GM21447 (cell line): ENCODE data around the gene STIM2.

Experiments
- ATAC-seq: cut with Tn5 transposase; IDR thresholded peaks from one replicate; pipeline ENCODE4 v1.9.1; 2021; ENCODE audit not compliant: unreplicated experiment

Gene STIM2

DNA sequence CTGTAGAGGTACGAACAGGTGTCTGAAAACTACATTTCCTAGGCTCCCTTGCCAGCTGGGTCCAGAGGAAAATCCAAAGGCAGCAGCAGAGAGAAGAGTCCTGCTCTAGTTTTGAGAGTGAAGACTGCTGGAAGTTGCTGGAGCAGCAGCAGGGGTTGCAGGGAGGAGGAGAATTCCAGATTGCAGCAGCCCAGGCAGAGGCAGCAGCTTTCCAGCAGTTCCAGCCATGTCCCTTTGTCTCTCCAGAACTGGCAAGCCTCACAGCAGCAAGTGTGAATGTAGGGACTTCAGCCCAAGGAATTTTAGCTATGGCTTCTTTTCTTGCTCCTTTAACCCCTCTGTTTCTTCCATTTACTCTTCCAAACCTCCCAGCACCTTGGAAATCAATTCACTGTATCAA, 24.1 kb upstream of the STIM2 start:
- ATAC-seq: no peak

GRCh38 chr4:26837993-26838842, 22.4 kb upstream of the STIM2 start:
- no peak for ATAC-seq

- ATAC-seq: no peak
Measured at GRCh38 chr4:26839016-26839415, 21.6 kb upstream of the STIM2 start.

GRCh38 chr4:26839534-26839951, 21.1 kb upstream of the STIM2 start:
- no peak for ATAC-seq

DNA sequence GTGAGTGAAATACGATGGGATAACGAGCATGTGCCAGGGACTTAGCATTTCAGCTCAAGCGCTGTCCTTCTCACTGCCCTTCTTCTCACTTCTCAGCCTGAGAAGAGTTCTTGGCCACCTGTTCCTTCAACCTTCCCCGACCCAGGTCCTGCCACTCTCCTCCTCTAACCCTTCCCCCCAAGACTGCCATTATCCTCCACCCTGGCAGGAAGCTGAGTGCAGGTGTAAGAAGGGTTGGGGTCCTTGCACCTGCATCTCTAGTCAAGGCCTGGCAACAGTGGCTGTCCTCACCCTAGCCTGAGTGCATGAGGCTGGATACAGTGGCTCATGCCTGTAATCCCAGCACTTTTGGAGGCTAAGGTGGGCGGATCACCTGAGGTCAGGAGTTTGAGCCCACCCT, 19.9 kb upstream of the STIM2 start:
- no peak for ATAC-seq

- ATAC-seq: no peak
Measured at GRCh38 chr4:26842911-26843310, 17.7 kb upstream of the STIM2 start.

DNA sequence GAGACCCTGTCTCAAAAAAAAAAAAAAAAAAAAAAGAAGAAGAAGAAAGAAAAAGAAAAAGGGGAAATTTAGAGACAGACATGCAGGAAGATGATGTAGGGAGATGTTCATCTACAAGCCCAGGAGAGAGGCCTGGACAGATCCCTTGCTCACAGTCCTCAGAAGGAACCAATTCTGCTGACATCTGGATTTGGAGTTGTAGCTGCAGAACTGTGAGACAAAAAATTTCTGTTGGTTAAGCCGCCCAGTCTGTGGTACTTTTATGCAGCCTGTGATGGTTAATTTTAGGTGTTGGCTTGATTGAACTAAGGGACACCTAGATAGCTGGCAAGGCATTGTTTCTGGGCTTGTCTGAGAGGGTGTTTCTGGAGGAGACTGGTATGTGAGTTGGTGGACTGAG, 10.1 kb upstream of the STIM2 start:
- ATAC-seq: no peak

DNA sequence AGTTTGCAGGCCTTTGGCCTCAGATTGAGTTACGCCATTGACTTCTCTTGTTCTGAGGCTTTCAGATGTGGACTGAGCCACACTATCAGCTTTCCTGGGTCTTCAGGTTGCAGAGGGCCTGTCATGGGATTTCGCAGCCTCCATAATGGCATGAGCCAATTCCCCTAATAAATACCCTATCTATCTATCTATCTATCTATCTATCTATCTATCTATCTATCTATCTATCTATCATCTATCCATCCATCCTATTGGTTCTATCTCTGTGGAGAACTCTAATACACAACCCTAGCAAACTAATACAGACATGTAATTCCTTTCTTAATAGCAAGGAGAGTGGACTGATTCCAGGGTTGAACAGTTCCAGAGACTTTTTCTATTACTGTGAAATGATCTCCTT, 9.5 kb upstream of the STIM2 start:
- no peak for ATAC-seq

- no peak for ATAC-seq
Measured at GRCh38 chr4:26854701-26855100, 5.9 kb upstream of the STIM2 start.

DNA sequence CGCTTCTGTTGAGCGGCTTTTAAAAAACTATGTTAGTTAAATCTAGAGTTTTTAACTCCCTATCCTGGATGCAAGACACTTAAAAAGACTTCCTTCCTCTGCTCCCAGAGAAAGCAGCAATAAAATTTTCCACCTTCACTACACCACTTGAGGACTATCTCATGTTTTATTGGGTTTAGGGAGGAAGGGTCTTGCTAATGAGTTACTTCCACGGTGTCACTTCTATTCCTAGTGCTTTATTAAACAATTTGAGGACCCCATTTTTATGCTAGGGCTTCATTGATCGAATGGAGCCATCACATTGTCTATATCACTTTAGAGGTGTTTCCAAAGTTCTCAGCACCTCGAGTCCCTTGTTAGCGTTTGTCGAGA, 3.7 kb upstream of the STIM2 start:
- ATAC-seq: no peak

GRCh38 chr4:26857278-26858034, 3.2 kb upstream of the STIM2 start:
- ATAC-seq: peak; percentile 42

- ATAC-seq: no peak
Measured at GRCh38 chr4:26858035-26858918, 2.4 kb upstream of the STIM2 start.

GRCh38 chr4:26858947-26859401, 1.7 kb upstream of the STIM2 start:
- no peak for ATAC-seq

DNA sequence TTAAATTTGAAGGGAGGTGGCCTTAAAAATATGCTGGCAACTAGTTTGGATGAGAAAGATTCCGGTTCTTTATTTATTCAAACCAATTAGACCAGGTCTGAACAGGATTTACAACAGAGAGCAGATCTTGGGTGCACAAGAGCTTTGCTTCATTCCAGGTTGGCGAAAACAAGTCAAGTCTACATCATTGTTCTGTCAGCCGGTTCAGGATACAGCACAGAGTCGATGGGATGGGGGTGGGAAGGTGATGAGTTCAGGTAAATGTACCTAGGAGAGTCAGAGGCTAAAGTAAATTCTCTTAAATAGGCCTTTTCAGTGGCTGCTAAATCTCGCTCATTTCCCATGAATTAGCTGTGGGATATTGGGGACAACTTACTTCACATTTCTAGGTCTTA, 882 bp upstream of the STIM2 start:
- no peak for ATAC-seq

DNA sequence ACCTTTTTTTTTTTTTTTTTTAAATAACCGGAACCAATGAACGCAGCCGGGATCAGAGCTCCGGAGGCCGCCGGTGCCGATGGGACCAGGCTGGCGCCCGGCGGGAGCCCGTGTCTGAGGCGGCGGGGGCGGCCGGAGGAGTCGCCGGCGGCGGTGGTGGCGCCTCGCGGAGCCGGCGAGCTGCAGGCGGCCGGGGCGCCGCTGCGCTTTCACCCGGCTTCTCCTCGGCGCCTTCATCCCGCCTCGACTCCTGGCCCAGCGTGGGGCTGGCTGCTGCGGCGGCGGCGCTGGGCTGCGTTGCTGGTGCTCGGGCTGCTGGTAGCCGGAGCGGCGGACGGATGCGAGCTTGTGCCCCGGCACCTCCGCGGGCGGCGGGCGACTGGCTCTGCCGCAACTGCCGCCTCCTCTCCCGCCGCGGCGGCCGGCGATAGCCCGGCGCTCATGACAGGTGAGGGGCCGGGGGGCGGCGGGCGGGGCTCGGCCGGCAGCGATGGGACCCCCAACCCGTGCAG, 337 bp downstream of the STIM2 start:
- ATAC-seq: peak; percentile 18

DNA sequence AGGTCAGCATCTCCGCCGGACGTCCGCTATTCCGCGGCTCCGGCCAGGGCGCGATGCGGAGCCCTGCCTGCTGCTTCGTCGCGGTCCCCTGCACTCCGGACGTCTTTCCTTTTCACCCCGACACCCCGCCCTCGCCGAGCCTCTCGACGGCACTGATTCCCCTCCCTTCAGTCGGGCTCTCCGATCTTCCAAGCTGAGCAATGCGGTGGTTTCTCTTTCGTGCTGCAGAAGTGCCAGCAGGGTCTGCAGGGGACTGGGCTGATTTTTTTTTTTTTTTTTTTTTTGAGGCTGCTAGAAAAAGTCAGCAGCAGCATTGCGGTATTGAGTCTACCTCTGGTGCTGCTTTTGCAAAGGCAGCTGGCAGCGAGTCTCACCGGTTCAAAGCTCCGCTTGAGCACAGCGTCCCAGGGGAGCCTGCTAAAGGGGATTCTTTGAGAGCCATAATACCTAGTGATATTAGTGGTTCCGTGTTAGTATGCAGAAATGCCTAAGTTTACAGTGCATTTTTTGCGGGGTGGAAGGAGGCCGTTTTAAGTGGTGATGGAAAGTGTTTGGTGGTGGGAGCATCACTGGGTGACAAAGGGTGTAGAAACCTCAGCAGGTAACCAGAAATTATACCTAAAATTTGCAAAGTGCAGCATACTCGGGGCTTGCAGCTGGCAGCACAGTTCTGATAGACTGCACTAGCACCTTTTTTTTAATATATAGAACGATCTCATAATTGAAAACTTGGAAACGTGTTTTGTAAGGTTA, 969 bp downstream of the STIM2 start:
- peak; percentile 47 for ATAC-seq

DNA sequence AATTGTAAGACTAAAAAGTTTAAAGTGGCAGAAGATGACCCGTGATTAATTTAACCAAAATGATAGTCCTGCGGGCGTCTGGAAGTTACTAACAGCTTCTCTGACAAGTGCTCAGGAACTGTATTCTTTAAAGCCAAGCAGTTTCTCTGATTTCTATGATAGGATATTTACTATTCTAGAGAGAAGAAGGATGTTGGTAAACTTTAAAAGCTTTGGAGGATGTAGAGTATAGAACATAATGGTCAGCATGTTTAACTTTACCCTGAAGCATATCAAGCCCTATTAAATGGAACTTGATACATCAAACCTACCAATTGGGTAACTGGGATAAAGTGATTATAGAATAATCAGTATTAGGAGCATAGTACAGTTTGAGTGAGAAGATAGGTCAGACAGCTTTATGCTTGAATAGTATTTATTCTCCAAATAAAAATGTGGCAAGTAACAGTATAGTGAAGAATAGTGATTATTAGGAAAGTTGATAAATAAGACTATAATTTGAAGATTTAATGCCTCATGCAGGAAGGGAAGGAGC, 1.8 kb downstream of the STIM2 start:
- ATAC-seq: no peak

DNA sequence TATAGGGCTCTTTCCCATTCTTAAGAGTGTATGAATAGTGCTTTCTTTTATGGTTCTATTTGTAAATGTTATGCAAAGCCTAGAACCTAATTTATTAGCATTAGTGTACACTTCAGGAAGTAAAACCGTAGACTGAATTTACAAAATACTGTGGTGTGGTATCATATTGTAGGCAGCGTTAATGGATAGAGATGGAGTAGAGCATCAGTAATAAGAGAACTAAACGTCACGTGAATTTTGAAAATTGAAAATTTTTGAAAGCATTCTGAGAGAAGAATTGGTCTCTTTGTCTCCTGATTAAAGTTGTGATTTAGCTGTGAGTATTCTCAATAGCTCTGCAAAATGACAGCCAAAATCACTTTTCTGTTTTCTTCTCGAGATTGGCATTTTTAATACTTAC, 2.9 kb downstream of the STIM2 start:
- no peak for ATAC-seq

DNA sequence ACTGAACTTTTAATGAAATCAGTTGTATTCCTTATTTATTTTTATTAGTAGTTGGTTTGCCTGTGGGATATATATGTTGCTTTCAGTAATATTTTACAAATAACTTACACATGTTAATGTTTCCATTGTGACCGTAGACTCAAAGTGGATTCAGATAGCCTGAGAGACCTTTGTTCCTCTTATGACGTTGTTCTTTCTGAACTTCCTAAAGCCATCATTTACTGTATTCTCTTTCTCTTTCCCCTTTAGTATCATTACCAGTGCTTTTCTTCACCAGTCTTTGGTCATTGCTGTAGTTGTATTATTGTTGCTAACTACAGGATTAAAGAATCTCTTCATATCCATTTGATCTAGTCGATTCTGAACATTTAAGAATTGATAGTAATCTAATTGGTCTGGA, 4.3 kb downstream of the STIM2 start:
- no peak for ATAC-seq

DNA sequence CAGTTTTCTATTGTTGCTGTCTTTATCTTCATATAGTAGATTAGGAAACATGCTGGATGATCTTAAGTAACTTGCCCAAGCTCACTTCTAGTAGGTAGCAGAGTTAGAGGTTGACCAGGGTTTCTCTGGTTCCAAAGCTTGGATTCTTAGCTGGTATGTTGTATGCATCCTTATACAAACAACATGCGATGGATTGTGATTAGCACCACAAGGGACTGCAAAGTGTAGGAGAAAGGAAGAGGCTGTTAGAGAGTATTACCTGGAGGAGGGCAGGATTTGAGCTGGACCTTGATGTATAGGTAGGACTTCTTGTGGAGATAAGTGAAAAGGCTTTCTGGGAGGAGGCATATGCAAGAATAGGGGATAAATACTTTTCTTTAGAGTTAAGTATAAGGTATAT, 5.6 kb downstream of the STIM2 start:
- ATAC-seq: no peak
